Measurements from ENCODE around the gene FOXN1. TPM values are rescaled to one million over a fixed set of nuclear protein-coding genes. Genes with fewer than 3 reads are reported as not detected.

FOXN1 gene
- polyA plus RNA-seq, 1 of the 3 experiments (the other 2 are of a cell fraction), result not detected

- ChIA-PET POLR2A (interaction anchor here (0.6 kb wide), 1 partner anchor 115 kb away, joined by 3 read pairs; no protein-coding TSS in a partner anchor), CTCF (interaction anchor here (0.6 to 9.1 kb wide), 30 partner anchors 9 to 225 kb away, joined by 3 to 117 read pairs (median 4); partner anchors contain the start of genes BLTP2, FOXN1, PIGS and RPL23A)
- H3K9ac ChIP-seq, result no peak overlapping the region
- H3K4me2 ChIP-seq, result no peak overlapping the region
- no peak overlapping the region for H3K27ac ChIP-seq (ENCODE audit: low read depth in 2 of 2, low read length in 1 of 2)
- no peaks in the 10 kb centered on the region for H3F3A ChIP-seq (replicated peaks; ENCODE audit: insufficient read depth)
- no peaks in the 10 kb centered on the region for H3K79me2 ChIP-seq (ENCODE audit: insufficient read depth)
- H3K36me3 ChIP-seq (replicated peaks in 1 of 2; ENCODE audit: control insufficient read depth in 1 of 2, insufficient read depth in 2 of 2, low read length in 1 of 2), result no peaks in the 10 kb centered on the region
- no peaks in the 10 kb centered on the region for H4K20me1 ChIP-seq (ENCODE audit: insufficient read depth)
- peaks cover 0 to 2% of the 10 kb centered on the region in 2 experiments; a peak in 1 of 4 replicates for H3K4me1 ChIP-seq (ENCODE audit: control insufficient read depth in 1 of 2, insufficient read depth in 2 of 2, low read depth in 1 of 2, low read length in 1 of 2)
- H3K9me3 ChIP-seq, result no peaks in the 10 kb centered on the region
- peak; percentile 93 for DNase-seq
- H3K9me2 ChIP-seq, result no peaks in the 10 kb centered on the region
- 0 out of 2 replicates have a peak, but pooled peaks cover 7% of the 10 kb centered on the region for H3K27me3 ChIP-seq (ENCODE audit: insufficient read depth)
- no peak overlapping the region for H2AFZ ChIP-seq (ENCODE audit: low read depth)
- H3K4me3 ChIP-seq (ENCODE audit: low read depth in 2 of 2, low read length in 1 of 2), result no peak overlapping the region
- 52% methylated on average over 13 of the region's 15 CpGs for WGBS (ENCODE audit: low lambda C conversion rate)
- peak; percentile 91 for TF ChIP-seq SMC3 (IDR thresholded peaks at IDR 0.05; ENCODE audit: low read depth, low read length)
- no peak for TF ChIP-seq POLR2AphosphoS5 (IDR thresholded peaks at IDR 0.05; ENCODE audit: low read depth, low read length)
- no peak for TF ChIP-seq USF2 (IDR thresholded peaks at IDR 0.05; ENCODE audit: borderline replicate concordance, low read depth, low read length)
- TF ChIP-seq ELF1 (IDR thresholded peaks at IDR 0.05), result no peak
- no peak for TF ChIP-seq REST (IDR thresholded peaks at IDR 0.05; ENCODE audit: low read depth, low read length)
- TF ChIP-seq FOXJ3 (CRISPR knock-in tag; IDR thresholded peaks at IDR 0.05), result 0 out of 2 replicates have a peak, but pooled peaks have one; percentile 43
- TF ChIP-seq IRF3 (IDR thresholded peaks at IDR 0.05; ENCODE audit: low read depth, low read length), result no peak
- TF ChIP-seq PBX3 (IDR thresholded peaks at IDR 0.05), result no peak
- no peak for TF ChIP-seq EP300 (IDR thresholded peaks at IDR 0.05; ENCODE audit: borderline replicate concordance in 1 of 2, low read depth in 1 of 2, low read length in 1 of 2)
- TF ChIP-seq JUND (IDR thresholded peaks at IDR 0.05), result no peak
- TF ChIP-seq RAD21 (IDR thresholded peaks at IDR 0.05; ENCODE audit: low read length), result peak; percentile 93
- no peak for TF ChIP-seq TEAD4 (IDR thresholded peaks at IDR 0.05; ENCODE audit: borderline replicate concordance, insufficient read depth)
- TF ChIP-seq ZBTB33 (IDR thresholded peaks at IDR 0.05; ENCODE audit: borderline replicate concordance, low read depth), result no peak
- TF ChIP-seq YY1 (IDR thresholded peaks at IDR 0.05; ENCODE audit: low read depth), result no peak
- no peak for TF ChIP-seq USF1 (IDR thresholded peaks at IDR 0.05; ENCODE audit: borderline replicate concordance, low read depth)
- TF ChIP-seq MEF2A (IDR thresholded peaks at IDR 0.05; ENCODE audit: borderline replicate concordance, low read depth), result no peak
- TF ChIP-seq NFIC (IDR thresholded peaks at IDR 0.05; ENCODE audit: borderline replicate concordance), result no peak
- TF ChIP-seq TCF12 (IDR thresholded peaks at IDR 0.05), result no peak
- TF ChIP-seq CHD2 (IDR thresholded peaks at IDR 0.05; ENCODE audit: low read length, partially characterized antibody), result peak; percentile 23
- TF ChIP-seq EZH2phosphoT487 (IDR thresholded peaks at IDR 0.05; ENCODE audit: borderline replicate concordance, low read depth), result no peak
- no peak for TF ChIP-seq NRF1 (IDR thresholded peaks at IDR 0.05; ENCODE audit: low read depth, low read length)
- no peak for TF ChIP-seq GABPA (IDR thresholded peaks at IDR 0.05; ENCODE audit: low read depth)
- TF ChIP-seq RXRA (IDR thresholded peaks at IDR 0.05; ENCODE audit: borderline replicate concordance, low read depth), result no peak
- no peak for TF ChIP-seq FOSL2 (IDR thresholded peaks at IDR 0.05; ENCODE audit: borderline replicate concordance, low read depth)
These were observed 11.5 kb upstream of the FOXN1 start for GRCh38 chr17:28494445-28495188.
